Epithelial cell of esophagus (primary cell): Measurements from ENCODE around the gene EID1.

Source experiments
- DNase-seq: peaks from one replicate; pipeline ENCODE4 v3.0.0; 2010; ENCODE audit warnings: low read depth
- H3K4me3 ChIP-seq: 2 replicates; pipeline ENCODE4 v1.5.1; 2011; ENCODE audit warnings: mild to moderate bottlenecking, low read length, control low read depth
- CTCF ChIP-seq: IDR thresholded peaks from 2 replicates; pipeline ENCODE4 v1.5.1; 2011; ENCODE audit warnings: low read depth, mild to moderate bottlenecking, low read length, control low read depth, inconsistent platforms; ENCODE audit not compliant: insufficient read depth; ENCODE audit errors: missing control alignments

EID1 gene

GRCh38 chr15:48868536-48868935 is 9.4 kb upstream of the EID1 start:
- no peak overlapping the region for H3K4me3 ChIP-seq
- DNase-seq = peak; percentile 92
- TF ChIP-seq CTCF = no peak

GRCh38 chr15:48869966-48870365 is 8.0 kb upstream of the EID1 start:
- no peak for TF ChIP-seq CTCF
- no peak for DNase-seq
- no peak overlapping the region for H3K4me3 ChIP-seq

- peak; percentile 42 for DNase-seq
- no peak overlapping the region for H3K4me3 ChIP-seq
- no peak for TF ChIP-seq CTCF
These were observed 6.4 kb upstream of the EID1 start for GRCh38 chr15:48871542-48871941.

GRCh38 chr15:48872632-48873031 is 5.3 kb upstream of the EID1 start:
- DNase-seq = no peak
- no peak for TF ChIP-seq CTCF
- no peak overlapping the region for H3K4me3 ChIP-seq

- no peak for DNase-seq
- no peak overlapping the region for H3K4me3 ChIP-seq
- TF ChIP-seq CTCF = no peak
These were observed 2.5 kb upstream of the EID1 start for GRCh38 chr15:48875241-48875960.

GRCh38 chr15:48876057-48876456 is 1.9 kb upstream of the EID1 start:
- no peak overlapping the region for H3K4me3 ChIP-seq
- no peak for TF ChIP-seq CTCF
- no peak for DNase-seq

- DNase-seq = no peak
- TF ChIP-seq CTCF = no peak
- H3K4me3 ChIP-seq = no peak overlapping the region
These were observed 2.2 kb downstream of the EID1 start for GRCh38 chr15:48880070-48880634.
